BJ (cell line): ENCODE results near the gene GPR146. TPM values are rescaled to one million over a fixed set of nuclear protein-coding genes. Genes with fewer than 3 reads are reported as not detected.

Experiments used
- CTCF ChIA-PET: fragments of 350-600 bp; formaldehyde crosslinking; extraction: SDS; loops from one replicate; lab custom pipeline; 2021; ENCODE audit warnings: antibody characterized with exemption, inconsistent platforms; lab: Yijun Ruan, JAX
- POLR2A ChIA-PET: fragments of 300-600 bp; sonication (Branson Sonifier 250); formaldehyde crosslinking; extraction: SDS; loops from one replicate; lab custom pipeline; 2021; ENCODE audit warnings: antibody characterized with exemption; lab: Charles Lee
- DNase-seq: peaks from one replicate; pipeline ENCODE4 v3.0.0-alpha.2; 2011; ENCODE audit warnings: low read depth
- H3K27me3 ChIP-seq: 2 replicates; pipeline ENCODE4 v1.6.0; 2011; ENCODE audit warnings: low read length; ENCODE audit not compliant: control insufficient read depth, insufficient read depth
- H3K36me3 ChIP-seq: 2 replicates; pipeline ENCODE4 v1.5.1; 2011; ENCODE audit warnings: low read length; ENCODE audit not compliant: control insufficient read depth, insufficient read depth
- H3K4me3 ChIP-seq: 2 replicates; pipeline ENCODE4 v1.5.1; 2011; ENCODE audit warnings: low read depth, mild to moderate bottlenecking, control low read depth, low read length
- polyA plus RNA-seq: library from polyadenylated mRNA; depleted of rRNA; stranded (reverse); fragments of >200 nt; gene quantifications from 2 replicates; pipeline ENCODE4 v1.2.3, GENCODE V29; 2011
- TF ChIP-seq, protein P1 (sequence below): IDR thresholded peaks from 2 replicates; pipeline ENCODE4 v1.5.1; 2011; ENCODE audit warnings: low read depth, mild to moderate bottlenecking, control low read depth, inconsistent platforms, low read length, moderate library complexity; ENCODE audit not compliant: insufficient read depth

Gene GPR146
- polyA plus RNA-seq, 1 experiment, result 4.5 TPM

- ChIA-PET POLR2A (no interaction called here), CTCF (interaction anchor here (3.3 kb wide), 1 partner anchor 36 kb away, joined by 12 read pairs; no protein-coding TSS in a partner anchor)
- DNase-seq, result peak; percentile 56
- TF ChIP-seq, protein P1, sequence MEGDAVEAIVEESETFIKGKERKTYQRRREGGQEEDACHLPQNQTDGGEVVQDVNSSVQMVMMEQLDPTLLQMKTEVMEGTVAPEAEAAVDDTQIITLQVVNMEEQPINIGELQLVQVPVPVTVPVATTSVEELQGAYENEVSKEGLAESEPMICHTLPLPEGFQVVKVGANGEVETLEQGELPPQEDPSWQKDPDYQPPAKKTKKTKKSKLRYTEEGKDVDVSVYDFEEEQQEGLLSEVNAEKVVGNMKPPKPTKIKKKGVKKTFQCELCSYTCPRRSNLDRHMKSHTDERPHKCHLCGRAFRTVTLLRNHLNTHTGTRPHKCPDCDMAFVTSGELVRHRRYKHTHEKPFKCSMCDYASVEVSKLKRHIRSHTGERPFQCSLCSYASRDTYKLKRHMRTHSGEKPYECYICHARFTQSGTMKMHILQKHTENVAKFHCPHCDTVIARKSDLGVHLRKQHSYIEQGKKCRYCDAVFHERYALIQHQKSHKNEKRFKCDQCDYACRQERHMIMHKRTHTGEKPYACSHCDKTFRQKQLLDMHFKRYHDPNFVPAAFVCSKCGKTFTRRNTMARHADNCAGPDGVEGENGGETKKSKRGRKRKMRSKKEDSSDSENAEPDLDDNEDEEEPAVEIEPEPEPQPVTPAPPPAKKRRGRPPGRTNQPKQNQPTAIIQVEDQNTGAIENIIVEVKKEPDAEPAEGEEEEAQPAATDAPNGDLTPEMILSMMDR, result no peak
- H3K27me3 ChIP-seq, result no peaks in the 10 kb centered on the region
- H3K4me3 ChIP-seq, result peak overlapping the region; percentile 67
- H3K36me3 ChIP-seq, result peaks cover 11% of the 10 kb centered on the region
Measured at GRCh38 chr7:1028775-1029636, 15.3 kb upstream of the GPR146 start.

DNA sequence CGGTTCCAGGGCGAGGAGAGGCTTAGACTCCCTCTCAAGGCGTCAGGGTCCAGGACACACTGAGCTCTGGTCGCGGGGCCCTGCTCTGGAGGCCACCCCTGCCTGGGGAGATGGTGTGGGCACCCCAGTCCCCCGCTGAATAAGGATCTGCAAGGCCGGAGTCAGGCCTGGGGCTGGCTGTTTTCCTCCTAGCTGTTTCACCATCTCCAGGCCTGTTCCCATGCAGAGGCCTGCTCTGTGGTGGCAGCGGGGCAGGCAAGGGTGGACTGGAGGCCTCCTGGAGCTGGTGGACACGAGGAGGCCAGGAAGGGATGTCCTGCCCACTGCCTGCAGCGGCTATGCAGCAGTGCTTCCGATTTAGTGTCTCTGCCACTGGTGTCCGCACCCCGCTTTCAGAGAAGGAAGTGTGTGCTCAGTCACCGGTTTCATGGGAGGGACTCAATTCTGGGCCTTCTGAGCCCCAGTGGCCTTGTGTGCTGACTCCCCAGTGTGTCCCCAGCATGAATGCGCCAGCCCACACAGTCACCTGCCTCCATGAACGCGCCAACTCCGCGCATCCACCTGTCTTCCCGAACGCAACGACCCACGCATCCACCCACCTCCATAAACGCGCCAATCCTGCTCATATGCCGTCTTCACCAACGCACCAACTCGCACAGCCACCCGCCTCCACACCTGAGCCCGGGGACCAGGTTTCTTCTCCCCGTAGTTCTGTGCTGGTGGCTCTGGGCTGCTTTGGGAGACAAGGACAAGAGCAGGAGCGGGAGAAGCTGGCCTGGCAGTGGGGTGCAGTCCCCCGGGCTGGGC is 14.5 kb upstream of the GPR146 start:
- H3K4me3 ChIP-seq, result no peak overlapping the region
- no peaks in the 10 kb centered on the region for H3K27me3 ChIP-seq
- ChIA-PET POLR2A (no interaction called here), CTCF (interaction anchor here (1.7 to 3.3 kb wide), 2 partner anchors 36 kb away, joined by 5 to 12 read pairs; no protein-coding TSS in a partner anchor)
- H3K36me3 ChIP-seq, result peaks cover 9% of the 10 kb centered on the region
- TF ChIP-seq, protein P1, result no peak
- DNase-seq, result no peak

DNA sequence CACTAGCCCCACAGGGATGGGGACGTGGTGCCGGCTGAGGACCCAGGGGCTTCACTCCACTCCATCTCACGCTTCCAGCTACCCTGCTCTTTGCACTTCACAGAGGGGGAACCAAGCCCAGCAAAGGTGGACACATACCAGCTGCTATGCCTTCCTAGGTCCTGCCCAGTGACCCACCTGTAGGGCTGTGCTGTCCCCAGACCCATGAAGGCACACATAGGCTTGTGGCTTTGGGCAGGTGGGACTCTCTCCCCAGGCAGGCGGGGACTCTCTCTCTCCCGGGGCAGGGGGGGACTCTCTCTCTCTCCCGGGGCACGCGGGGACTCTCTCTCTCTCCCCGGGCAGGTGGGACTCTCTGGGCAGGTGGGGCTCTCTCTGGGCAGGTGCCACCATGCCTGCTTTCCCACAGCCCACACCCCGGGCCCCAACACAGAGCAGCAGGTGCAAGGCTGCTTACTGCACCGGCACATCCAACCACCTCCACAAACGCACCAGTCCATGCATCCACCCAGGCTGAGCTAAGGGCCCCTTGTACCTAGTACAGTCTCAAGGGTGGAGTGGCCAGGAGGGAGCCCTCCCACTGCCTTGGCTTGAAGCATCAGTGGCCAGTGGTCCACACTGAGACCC is 13.8 kb upstream of the GPR146 start:
- ChIA-PET CTCF (interaction anchor here (1.7 to 3.3 kb wide), 2 partner anchors 35 to 37 kb away, joined by 5 to 12 read pairs; no protein-coding TSS in a partner anchor), POLR2A (no interaction called here)
- no peak for DNase-seq

DNA sequence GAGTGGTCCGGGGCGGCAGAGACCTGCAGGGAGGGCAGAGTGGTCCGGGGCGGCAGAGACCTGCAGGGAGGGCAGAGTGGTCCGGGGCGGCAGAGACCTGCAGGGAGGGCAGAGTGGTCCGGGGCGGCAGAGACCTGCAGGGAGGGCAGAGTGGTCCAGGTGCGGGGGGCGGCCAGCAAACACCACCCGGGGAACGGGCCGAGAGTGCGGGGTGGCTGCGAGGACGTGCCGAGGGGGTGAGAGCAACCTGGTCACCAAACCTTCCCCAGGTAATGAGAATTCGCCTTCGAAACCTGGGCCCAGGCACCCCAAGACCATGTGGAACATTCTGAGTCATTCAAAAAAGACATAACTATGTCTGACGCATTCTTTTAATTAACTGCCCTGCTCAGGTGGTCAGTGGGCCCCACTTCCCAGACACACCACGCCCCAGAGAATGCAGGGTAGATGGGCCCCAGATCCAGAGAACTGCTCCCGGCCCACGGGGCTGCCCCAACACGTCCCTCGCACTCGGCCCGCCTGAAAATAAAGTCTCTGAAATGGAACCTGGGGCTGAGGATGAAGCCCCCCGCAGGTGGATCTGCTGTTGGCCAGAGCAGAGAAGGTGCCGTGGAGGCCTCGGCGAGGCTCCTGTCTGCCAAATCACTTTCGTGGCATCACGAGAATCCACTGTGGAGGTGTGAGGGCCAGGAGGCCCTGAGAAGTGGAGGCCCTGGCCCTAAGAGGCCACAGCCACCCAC is 12.5 kb upstream of the GPR146 start:
- DNase-seq, result no peak
- TF ChIP-seq, protein P1, result no peak
- H3K4me3 ChIP-seq, result no peak overlapping the region
- no peaks in the 10 kb centered on the region for H3K36me3 ChIP-seq
- POLR2A ChIA-PET, result no interaction called here
- no peaks in the 10 kb centered on the region for H3K27me3 ChIP-seq
- CTCF ChIA-PET, result no interaction called here

More for the DNA sequence above, 13.8 kb upstream of the GPR146 start:
- Histone ChIP-seq H3K27me3 (no peaks in the 10 kb centered on the region), H3K36me3 (peaks cover 6% of the 10 kb centered on the region), H3K4me3 (no peak overlapping the region)
- TF ChIP-seq, protein P1, result no peak
